Measurements from ENCODE around the gene AADACL4. TPM values are rescaled to one million over a fixed set of nuclear protein-coding genes. Genes with fewer than 3 reads are reported as not detected.
A peak's percentile ranks its signal among the peaks of the same experiment; 100 is the strongest.
"Not testable (repeated sequence)": the region's sequence is repeated elsewhere in the genome, so short reads cannot be mapped to it uniquely, and the experiment has no call there.

The AADACL4 gene
- total RNA-seq, 1 donor from 2014 or later = not detected

DNA sequence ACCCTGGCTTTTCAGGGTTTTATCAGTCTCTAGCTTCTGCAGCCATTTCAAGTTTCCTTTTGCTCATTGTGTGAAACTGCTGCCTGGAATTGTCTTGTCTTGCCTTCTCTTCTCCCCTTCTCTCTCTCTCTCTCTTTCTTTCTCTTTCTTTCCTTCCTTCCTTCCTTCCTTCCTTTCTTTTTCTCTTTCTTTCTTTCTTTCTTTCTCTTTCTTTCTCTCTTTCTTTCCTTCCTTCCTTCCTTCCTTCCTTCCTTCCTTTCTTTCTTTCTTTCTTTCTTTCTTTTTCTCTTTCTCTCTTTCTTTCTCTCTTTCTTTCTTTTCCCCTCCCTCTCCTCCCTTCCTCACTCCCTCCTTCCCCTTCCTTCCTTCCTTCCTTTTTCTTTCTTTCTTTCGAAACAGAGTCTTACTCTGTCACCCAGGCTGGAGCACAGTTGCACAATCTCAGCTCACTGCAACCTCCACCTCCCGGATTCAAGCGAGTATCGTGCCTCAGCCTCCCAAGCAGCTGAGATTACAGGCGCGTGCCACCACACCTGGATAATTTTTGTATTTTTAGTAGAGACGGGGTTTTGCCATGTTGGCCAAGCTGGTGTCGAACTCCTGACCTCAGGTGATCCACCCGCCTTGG lies 14.1 kb downstream of the AADACL4 start:
- not testable (repeated sequence) for DNase-seq (ENCODE audit: low spot score)

DNA sequence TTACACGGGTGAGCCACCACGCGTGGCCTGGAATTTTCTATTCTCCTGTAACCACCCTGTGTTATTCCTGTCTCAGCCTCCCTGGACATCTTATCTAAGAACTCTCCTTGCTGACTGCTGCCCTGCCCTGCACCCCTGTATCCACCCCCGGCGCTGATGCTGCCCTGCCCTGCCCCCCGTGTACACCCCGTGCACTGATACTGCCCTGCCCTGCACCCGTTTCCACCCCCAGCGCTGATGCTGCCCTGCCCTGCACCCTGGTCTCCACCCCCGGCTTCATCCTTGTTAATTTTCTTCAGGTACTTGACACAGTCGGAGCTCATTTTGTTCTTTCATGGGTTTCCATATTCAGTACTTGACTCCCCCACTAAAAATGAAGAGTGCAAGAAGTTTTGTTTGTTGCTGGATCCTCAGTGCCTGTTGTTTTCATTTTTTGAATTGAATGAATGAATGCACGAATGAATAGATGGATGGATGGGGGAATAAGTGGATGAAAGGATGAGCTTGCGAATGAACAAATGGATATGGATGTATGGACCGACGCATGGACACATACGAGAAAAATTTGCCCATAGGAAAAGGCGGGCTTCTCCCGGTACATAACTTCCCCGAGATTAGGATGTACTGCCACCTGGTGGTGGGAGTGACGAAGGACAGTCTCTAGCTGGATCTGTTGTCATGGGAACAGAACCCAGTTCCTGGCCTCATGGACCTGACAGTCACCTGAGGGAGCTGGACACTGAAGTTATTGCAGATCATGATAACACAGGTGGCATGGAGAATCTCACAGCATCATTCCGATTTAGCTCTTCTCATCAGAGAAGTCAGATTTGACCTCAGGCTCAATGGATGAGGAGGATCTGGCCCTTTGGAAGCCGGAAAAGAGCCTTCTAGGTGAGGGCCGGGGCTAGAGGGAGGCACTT lies 14.9 kb downstream of the AADACL4 start:
- peak; percentile 71 for DNase-seq (ENCODE audit: low spot score)

DNA sequence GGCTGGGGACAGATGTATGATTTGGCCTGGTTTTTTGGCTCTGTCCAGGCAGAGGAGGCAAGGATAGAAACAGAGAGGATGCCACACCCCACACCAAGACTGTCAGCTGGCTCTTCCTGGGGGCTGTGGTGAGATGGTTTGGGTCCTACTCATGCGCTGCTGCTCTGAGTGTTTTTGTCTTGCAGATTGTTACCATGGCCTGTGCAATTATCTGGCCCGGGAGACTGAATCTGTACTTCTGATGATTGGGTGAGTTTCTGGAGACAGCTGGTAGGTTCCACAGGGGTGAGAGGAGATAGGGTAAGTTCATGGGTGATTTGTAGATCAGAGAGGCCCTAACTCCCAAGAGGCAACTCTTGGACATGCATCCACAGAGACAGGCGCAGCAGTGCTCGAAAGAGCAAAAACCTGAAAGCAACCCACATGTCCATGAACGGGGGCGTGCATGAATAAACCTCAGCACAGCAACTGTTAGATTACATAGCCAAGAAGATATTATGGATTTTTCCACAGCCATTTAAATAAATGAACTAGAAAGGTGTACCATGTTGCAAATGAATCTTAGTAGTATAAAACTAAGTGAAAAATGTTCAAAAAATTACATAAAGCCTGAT lies 17.8 kb downstream of the AADACL4 start:
- DNase-seq (ENCODE audit: low spot score) = no peak

DNA sequence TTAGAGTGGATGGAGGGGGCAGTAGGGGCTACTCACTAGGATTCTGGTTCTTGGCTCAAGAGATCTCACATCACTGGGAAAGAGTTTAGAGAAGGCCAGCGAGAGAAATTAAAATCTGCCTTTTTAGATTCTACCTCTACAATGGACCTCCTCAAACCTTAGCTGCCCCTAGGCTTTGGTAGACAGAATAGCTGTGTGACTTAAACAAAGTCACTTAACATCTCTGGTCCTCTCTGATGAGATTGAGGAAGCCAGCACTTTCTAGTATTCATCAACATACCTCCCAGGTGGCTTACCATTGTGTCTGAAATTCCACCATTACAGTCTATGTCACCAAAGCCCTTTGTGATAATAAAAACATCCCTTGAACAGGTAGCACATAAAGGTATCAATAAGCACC lies 18.7 kb downstream of the AADACL4 start:
- DNase-seq (ENCODE audit: low spot score) = no peak

DNA sequence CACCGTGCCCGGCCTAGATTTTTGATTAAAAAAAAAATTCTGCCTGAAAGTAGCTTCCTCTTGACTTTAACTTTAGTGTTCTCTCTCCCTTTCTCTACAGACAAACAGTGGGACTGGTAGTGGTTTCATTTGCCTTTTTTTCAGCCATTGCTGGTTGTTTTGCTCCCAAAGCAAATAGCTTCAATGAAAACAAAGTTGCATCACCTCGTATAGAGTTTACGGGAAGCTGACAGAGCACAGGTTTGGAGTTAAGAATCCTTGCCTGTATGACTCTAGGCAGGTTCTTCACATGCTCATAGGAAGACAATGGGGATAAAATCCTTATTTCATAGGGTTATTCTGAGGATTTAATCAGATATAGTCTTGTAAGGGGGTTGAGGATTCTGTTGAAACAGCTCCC lies 21.6 kb downstream of the AADACL4 start:
- no peak for DNase-seq (ENCODE audit: low spot score)

DNA sequence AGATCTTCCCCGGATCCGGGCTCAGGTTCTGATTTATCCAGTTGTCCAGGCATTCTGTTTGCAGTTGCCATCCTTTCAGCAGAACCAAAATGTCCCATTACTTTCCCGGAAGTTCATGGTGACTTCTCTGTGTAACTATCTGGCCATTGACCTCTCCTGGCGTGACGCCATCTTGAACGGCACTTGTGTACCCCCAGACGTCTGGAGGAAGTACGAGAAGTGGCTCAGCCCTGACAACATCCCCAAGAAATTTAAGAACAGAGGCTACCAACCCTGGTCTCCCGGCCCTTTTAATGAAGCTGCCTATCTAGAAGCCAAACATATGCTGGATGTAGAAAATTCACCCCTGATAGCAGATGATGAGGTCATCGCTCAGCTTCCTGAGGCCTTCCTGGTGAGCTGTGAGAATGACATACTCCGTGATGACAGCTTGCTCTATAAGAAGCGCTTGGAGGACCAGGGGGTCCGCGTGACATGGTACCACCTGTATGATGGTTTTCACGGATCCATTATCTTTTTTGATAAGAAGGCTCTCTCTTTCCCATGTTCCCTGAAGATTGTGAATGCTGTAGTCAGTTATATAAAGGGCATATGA lies 22.4 kb downstream of the AADACL4 start:
- no peak for DNase-seq (ENCODE audit: low spot score)

DNA sequence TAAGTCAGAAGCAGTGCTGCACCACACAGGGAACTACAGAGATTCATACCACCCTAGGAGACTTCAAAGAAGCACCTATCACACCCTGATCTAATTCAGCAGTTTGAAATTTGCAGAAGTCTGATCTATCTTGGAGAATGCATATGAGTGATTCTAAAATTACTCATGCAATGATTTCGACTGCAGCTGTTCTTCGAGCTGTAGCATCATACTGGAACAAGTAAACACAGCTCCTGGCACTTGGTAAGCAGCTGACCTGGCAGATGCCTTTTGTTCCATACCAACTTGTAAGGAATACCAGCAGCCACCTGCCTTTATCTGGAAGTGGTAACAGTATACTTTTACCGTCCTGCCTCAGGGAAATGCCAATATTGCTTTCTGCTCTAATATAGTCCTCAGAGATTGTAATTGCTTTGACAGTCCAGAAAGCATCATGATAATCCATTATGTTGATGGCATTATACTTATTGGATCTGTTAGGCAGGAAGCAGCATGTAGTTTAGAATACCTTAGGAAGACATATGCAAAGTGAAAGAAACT lies 25.7 kb downstream of the AADACL4 start:
- no peak for DNase-seq (ENCODE audit: low spot score)

DNA sequence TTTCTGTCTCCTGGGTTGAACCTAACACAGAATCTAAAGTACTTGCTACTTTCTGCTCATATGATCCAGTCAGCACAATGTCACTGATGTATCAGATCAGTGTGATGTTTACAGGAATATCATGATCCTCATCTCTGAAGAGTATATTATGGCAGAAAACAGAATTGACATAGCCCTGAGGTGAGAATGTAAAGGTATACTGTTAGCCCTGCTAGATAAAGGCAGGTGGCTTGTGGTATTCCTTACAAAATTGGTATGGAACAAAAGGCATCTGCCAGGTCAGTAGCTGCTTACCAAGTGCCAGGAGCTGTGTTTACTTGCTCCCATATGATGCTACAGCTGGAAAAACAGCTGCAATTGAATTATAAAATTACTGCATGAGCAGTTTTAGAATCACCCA lies 30.5 kb downstream of the AADACL4 start:
- DNase-seq (ENCODE audit: low spot score) = no peak

DNA sequence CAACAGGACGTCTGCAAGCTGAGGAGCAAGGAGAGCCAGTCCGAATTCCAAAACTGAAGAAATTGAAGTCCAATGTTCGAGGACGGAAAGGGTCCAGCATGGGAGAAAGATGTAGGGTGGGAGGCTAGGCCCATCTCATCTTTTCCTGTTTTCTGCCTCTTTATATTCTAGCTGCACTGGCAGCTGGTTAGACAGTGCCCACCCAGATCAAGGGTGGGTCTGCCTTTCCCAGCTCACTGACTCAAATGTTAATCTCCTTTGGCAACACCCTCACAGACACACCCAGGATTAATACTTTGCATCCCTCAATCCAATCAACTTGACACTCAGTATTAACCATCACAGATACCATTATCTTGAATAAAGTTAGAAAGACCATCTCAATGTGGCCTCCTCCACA lies 32.2 kb downstream of the AADACL4 start:
- DNase-seq (ENCODE audit: low spot score) = not testable (repeated sequence)

DNA sequence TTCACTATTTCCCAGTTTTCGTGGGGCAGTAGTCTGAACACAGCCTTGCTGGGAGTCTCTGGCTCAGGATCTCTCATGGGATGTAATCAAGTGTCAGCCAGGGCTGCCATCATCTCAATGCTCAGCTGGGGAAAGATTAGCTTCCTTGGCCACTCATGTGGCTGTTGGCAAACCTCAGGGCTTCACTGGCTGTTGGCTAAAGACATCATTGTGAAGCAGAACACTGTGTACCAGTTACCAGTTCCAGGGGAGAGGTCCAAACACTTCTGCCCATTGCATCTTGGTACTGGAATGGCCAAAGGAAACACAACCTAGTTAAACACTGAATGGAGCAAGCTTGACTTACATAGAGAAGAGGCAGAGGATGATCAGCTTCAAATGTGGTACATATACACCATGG lies 33.7 kb downstream of the AADACL4 start:
- DNase-seq (ENCODE audit: low spot score) = no peak

DNA sequence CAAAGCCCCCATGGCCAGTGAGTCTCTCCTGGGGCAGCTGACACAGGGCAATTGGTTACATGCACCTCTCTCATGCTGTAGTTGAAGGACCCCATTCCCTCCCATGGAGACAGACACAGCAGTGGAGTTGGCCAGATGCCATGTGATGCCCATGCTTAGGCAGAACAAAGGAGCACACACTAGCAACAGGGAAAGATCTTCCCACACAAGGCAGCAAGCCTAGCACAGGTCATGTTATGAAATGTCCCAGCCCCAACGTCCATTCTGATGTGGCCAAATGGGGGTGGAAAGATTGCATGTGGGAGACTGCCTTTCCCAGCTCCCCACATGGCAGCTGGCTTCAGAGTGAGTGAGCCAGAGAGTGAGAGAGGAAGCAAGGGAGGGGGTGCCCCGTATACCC lies 34.5 kb downstream of the AADACL4 start:
- no peak for DNase-seq (ENCODE audit: low spot score)

DNA sequence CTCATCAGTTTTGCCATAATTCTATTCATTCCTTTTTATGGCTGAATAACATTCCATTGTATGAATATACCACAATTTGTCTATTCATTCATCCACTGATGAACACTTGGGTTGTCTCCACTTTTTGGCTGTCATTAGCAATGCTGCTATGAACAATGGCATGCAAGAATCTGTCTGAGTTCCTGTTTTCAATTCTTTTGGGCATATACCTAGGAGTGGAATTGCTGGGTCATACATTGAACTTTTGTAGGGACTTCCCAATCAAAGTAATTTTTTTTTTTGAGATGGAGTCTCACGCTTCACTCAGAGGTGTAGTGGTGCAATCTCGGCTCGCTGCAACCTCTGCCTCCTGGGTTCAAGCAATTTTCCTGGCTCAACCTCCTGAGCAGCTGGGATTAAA lies 34.9 kb downstream of the AADACL4 start:
- no peak for DNase-seq (ENCODE audit: low spot score)

DNA sequence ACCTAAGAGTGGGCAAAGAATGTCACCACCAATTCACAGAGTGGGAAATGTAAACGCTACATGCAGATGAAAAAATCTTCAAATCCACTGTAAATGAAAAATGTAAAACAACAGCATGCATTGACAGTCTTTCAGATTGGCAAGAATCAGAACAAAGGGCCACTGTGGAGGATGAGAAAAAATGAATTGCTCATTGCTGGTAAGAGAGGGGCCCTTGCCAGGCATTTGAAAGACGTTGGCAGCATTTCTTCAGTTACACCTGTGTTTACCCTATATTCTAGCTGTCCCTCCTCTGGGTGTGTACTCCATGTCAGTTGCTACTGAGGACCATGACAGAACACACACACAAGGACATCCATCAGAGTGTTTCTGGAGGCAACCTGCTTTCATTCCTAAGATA lies 46.3 kb downstream of the AADACL4 start:
- no peak for DNase-seq (ENCODE audit: low spot score)

DNA sequence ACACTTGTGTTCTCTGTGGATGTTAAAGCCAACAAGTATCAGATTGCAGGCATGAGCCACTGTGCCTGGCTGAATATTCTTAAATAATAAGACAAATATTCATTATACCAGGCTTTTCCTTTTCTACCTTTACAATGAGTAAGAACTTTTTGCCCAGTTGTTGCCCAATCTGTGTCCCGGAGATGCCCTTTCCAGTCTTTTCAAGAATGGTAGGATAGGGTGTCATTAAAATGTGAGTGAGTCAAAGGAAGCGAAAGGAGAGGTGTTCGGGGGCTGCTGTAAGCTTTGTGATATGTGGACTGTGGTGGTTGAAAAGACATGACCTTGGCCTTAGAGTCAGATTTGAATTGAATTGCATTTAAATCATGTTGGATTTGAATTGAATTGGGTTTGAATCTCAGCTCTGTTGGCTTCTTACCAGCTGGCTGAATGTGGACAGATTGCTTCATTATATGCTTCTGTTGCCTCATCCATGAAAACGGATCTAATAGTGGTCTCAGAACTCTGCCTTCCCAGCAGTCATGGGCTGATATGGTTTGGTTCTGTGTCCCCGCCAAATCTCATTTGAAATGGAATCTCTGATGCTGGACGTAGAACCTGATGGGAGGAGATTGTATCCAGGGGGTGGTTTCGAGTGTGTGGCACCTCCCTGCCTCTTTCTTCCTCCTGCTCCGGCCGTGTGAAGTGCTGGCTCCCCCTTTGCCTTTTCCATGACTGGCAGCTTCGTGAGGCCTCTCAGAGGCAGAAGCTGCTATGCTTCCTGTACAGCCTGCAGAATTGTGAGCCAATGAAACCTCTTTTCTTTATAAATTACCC lies 49.3 kb downstream of the AADACL4 start:
- DNase-seq (ENCODE audit: low spot score) = no peak

DNA sequence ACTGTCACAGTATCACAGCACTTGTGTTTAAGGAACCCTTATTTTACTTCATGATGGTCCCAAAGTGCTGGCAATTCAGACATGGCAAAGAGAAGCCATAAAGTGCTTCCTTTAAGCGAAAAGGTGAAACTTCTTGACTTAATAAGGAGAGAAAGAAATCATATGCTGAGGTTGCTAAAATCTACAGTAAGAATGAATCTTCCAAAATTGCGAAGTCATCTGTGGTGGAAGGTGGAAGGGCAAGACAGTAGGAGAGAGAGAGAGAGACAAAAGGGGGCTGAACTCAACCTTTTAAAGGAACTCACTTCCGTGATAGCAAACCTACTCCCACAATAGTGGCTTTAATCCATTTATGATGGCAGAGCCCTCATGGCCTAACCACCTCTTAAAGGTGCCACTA lies 52.8 kb downstream of the AADACL4 start:
- no peak for DNase-seq (ENCODE audit: low spot score)

DNA sequence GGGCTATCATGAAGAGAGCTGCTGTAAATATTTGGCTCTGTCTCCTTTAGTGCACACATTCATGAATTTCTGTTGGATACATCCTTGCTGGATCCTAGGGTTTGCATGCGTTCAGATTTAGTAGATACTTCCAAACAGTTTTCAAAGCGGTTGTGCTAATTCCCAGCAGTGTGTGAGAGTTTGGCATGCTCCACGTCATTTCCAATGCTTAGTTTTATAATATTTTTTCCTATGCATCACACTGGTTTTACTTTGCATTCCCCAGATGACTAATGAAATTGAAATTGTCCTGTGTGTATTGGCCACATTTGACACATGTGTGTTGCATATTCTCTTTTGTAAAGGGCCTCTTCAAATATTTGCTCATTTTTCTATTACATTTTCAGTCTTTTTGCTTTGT lies 53.5 kb downstream of the AADACL4 start:
- DNase-seq (ENCODE audit: low spot score) = no peak

DNA sequence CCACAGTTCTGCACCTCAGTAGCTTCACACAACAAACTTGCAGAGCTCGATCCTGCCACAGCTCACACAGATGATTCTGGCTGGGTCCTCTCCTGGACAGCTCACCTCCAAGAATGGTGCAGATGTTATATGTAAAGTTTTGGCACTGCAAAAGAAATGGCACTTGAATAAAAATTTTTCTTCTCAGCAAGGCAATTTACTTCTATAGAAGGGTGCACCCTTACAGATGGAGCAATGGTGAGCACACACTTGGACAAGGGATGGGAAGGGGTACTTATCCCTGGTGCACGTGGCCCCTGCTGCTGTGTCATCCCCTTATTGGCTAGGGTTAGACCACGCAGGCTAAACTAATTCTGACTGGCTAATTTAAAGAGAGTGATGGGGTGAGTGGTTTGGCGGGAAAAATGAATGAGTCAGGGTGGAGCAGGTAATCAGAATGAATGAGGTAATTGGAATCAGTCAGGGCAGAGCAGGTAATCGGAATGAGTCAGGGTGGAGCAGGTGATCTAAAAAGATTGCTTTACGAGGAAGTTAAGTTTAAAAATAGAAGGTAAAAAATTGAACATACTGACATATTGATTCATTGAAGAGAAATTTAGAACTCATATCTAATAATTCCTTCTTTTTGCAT lies 60.1 kb downstream of the AADACL4 start:
- DNase-seq (ENCODE audit: low spot score) = no peak

DNA sequence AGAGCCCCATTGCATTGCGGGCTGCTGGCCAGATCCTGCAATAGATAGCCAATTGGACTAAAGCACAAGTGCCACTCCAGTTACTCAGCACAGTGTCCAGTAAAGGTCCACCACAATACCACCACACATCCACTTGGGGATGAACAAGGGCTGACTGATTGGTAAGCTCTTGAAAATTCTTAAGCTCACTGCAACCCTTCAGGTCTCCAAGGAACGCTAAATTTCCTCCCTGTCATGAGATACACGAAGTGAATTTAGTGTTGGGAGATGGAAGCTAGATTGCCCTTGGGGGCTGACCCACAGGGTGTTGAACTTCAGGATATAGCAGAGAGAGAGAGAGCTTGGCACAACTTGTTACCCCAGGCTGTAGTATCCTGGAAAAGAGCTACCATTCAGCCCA lies 62.2 kb downstream of the AADACL4 start:
- no peak for DNase-seq (ENCODE audit: low spot score)

DNA sequence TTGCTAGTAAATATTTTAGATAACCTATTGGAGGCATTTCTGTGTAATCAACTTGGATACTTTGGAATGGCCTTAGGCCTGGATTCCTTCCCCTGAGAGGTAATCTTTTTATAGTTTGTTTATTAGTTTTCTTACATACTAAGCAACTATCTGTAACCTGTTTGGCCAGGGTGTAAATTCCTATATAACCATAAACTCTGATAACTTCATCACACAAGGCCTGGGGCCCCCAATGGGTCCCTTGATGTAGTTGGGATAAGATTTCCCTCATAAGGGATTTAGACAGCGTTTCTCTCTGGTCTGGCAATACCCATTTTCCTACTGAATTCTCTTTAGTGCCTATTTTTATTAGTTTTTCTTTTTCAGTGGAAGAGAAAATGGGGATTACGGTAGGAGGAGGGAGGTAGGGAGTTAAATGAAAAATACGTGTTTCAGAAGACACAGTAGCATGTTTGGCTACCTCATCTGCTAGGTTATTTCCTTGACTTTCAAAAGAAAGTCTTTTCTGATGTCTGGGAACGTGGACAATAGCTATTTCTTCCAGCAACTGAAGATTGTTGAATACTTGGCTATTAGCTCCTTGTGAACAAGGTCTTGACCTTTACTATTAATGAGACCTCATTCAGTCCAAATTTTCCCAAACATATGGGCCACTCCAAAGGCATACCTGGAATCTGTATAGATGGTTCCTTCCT lies 64.7 kb downstream of the AADACL4 start:
- DNase-seq (ENCODE audit: low spot score) = no peak

DNA sequence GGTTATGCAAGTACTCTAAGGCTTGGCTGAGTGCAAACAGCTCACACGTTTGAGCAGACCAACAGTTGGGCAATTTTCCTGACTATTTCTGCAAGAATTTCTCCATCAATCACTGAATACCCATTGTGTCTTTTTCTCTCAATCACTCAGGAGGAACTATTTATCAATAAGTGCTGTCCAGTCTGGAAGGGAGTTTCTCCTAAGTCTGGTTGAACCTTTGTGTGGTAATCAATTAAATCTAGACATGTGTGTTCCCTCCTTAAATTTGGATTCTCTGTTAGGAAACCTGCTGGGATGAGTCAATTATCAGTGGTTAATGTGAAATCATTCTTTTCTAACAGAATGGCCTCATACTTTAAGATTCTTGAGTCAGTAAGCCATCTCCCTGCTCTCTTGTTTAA lies 65.2 kb downstream of the AADACL4 start:
- DNase-seq (ENCODE audit: low spot score) = no peak

Data from mesenteric fat pad (tissue), 1 donor.